K562 (cell line): ENCODE results near the gene IFNGR1. TPM values are rescaled to one million over a fixed set of nuclear protein-coding genes. Genes with fewer than 3 reads are reported as not detected.

Source experiments
- ATAC-seq: fragments of 200-7000 bp; cut with Tn5 transposase; 3 replicates; pipeline ENCODE4 v1.9.1; 2020; ENCODE audit warnings: moderate library complexity
- BruUV-seq: library from RNA; stranded (reverse); fragments of 400-500 nt; replicated peaks from 2 replicates; lab custom pipeline; 2021; lab: Mats Ljungman, UMichigan
- CTCF ChIA-PET: fragments of 300-600 bp; formaldehyde crosslinking; extraction: SDS; loops from one replicate; lab custom pipeline; 2021; ENCODE audit warnings: low intra/inter-chr PET ratio; lab: Yijun Ruan, JAX
- POLR2A ChIA-PET: fragments of 300-600, 350-650 bp; sonication (Branson Sonifier 250); formaldehyde crosslinking; extraction: SDS; loops from one replicate; lab custom pipeline; 2021; ENCODE audit warnings: antibody characterized with exemption, inconsistent platforms; lab: Yijun Ruan, JAX
- DNase-seq, 4 experiments: peaks; one replicate each; pipeline versions ENCODE4 v3.0.0 to v3.0.0-alpha.2; 2011 to 2018; ENCODE audit warnings: low spot score in 3 of 4, mixed read lengths in 3 of 4; ENCODE audit errors: extremely low read depth in 1 of 4
- FAIRE-seq: peaks from 2 replicates; lab custom pipeline; 2011; peaks lifted over from hg19 to GRCh38; lab: Jason Lieb, UNC
- H2AFZ ChIP-seq: 2 replicates; pipeline ENCODE4 v1.6.0; 2011; ENCODE audit warnings: low read depth, low read length, control low read depth, inconsistent platforms
- H3K27ac ChIP-seq: fragments of 200-600 bp; 3 replicates; pipeline ENCODE4 v1.8.0; 2011; ENCODE audit warnings: low read depth, mild to moderate bottlenecking, control low read depth, inconsistent platforms, low read length, moderate library complexity, mixed read lengths; ENCODE audit errors: extremely low read depth
- H3K27me3 ChIP-seq, 2 experiments: fragments of 300-600 bp in 1 of 2; 2 replicates in 1 of 2; 3 replicates in 1 of 2; pipeline versions ENCODE4 v1.6.0 to v1.8.0; 2011; ENCODE audit warnings: inconsistent platforms in 2 of 2, low read length in 2 of 2, mild to moderate bottlenecking in 1 of 2, mixed read lengths in 1 of 2, moderate library complexity in 1 of 2; ENCODE audit not compliant: control insufficient read depth in 2 of 2, insufficient read depth in 2 of 2
- H3K36me3 ChIP-seq: fragments of 300-600 bp; 3 replicates; pipeline ENCODE4 v1.8.0; 2011; ENCODE audit warnings: mild to moderate bottlenecking, low read length, inconsistent platforms; ENCODE audit not compliant: control insufficient read depth, insufficient read depth
- H3K4me1 ChIP-seq, 2 experiments: fragments of 200-600 bp in 1 of 2; replicated peaks in 1 of 2; 2 replicates in 1 of 2; 3 replicates in 1 of 2; pipeline versions ENCODE4 v1.5.1 to v1.8.0; 2011; ENCODE audit warnings: inconsistent platforms in 2 of 2, low read length in 2 of 2, mild to moderate bottlenecking in 1 of 2, mixed read lengths in 1 of 2, moderate library complexity in 1 of 2; ENCODE audit not compliant: control insufficient read depth in 2 of 2, insufficient read depth in 2 of 2
- H3K4me2 ChIP-seq: 2 replicates; pipeline ENCODE4 v1.6.1; 2011; ENCODE audit warnings: low read length, control low read depth, inconsistent platforms, mixed read lengths; ENCODE audit not compliant: insufficient read depth
- H3K4me3 ChIP-seq: fragments of 200-600 bp; sonication (generic), shearing (Covaris generic); 2 replicates; pipeline ENCODE4 v1.5.1; 2016; ENCODE audit warnings: control low read depth, inconsistent platforms
- H3K79me2 ChIP-seq: fragments of 200-600 bp; 3 replicates; pipeline ENCODE4 v1.8.0; 2011; ENCODE audit warnings: low read length, inconsistent platforms; ENCODE audit not compliant: control insufficient read depth, insufficient read depth
- H3K9ac ChIP-seq, 2 experiments: 2 replicates each; pipeline versions ENCODE4 v1.6.0 to v1.6.1; 2011; ENCODE audit warnings: low read depth in 2 of 2, low read length in 2 of 2, control low read depth in 1 of 2, inconsistent platforms in 1 of 2, mild to moderate bottlenecking in 1 of 2, mixed read lengths in 1 of 2; ENCODE audit not compliant: insufficient read depth in 1 of 2
- H3K9me1 ChIP-seq: one replicate; pipeline ENCODE4 v1.6.0; 2011; ENCODE audit warnings: inconsistent platforms, mild to moderate bottlenecking, low read length, moderate library complexity; ENCODE audit not compliant: control insufficient read depth, insufficient read depth
- H3K9me3 ChIP-seq: replicated peaks from 2 replicates; pipeline ENCODE4 v1.5.1; 2011; ENCODE audit warnings: low read depth, low read length, inconsistent platforms; ENCODE audit not compliant: control insufficient read depth, insufficient read depth
- H4K20me1 ChIP-seq: replicated peaks from 2 replicates; pipeline ENCODE4 v1.6.1; 2011; ENCODE audit warnings: low read length, inconsistent platforms, mixed read lengths; ENCODE audit not compliant: control insufficient read depth, insufficient read depth
- BCOR ChIP-seq: fragments of 450-650 bp; IDR thresholded peaks from 2 replicates; pipeline ENCODE4 v1.6.1; 2016
- C11orf30 ChIP-seq: fragments of 450-650 bp; IDR thresholded peaks from 2 replicates; pipeline ENCODE4 v1.6.1; 2016; ENCODE audit warnings: low read depth, mild to moderate bottlenecking
- FIP1L1 ChIP-seq: fragments of 200-400 bp; formaldehyde crosslinking; IDR thresholded peaks from 2 replicates; pipeline ENCODE4 v1.6.1; 2018; ENCODE audit warnings: mild to moderate bottlenecking, low read depth, low read length; ENCODE audit not compliant: poor library complexity, severe bottlenecking
- RERE ChIP-seq: sonication (generic); formaldehyde crosslinking; IDR thresholded peaks from 2 replicates; pipeline ENCODE4 v1.8.0; 2023; ENCODE audit warnings: missing genetic modification reagents, mild to moderate bottlenecking, borderline replicate concordance
- RNF2 ChIP-seq: sonication (generic); IDR thresholded peaks from 2 replicates; pipeline ENCODE4 v1.6.1; 2016
- SMAD4 ChIP-seq: fragments of 250-450 bp; sonication (Bioruptor Pico); conservative IDR thresholded peaks from 2 replicates; pipeline ENCODE4 v1.8.0; 2021; ENCODE audit warnings: inconsistent platforms, mild to moderate bottlenecking, moderate library complexity
- ZBTB2 ChIP-seq: fragments of 450-650 bp; IDR thresholded peaks from 2 replicates; pipeline ENCODE4 v1.6.1; 2016; ENCODE audit warnings: antibody characterized with exemption
- ZC3H11A ChIP-seq: IDR thresholded peaks from 2 replicates; pipeline ENCODE4 v1.6.1; 2012; ENCODE audit warnings: low read depth, low read length, improper control_type of control experiment
- ZFX ChIP-seq: sonication (generic); formaldehyde crosslinking; IDR thresholded peaks from 2 replicates; pipeline ENCODE4 v1.8.0; 2022; ENCODE audit warnings: mild to moderate bottlenecking, missing genetic modification reagents, moderate library complexity
- ZNF133 ChIP-seq: fragments of 250-450 bp; sonication (Bioruptor Pico); IDR thresholded peaks from 2 replicates; pipeline ENCODE4 v1.4.0; 2020; ENCODE audit warnings: mild to moderate bottlenecking
- ZNF165 ChIP-seq: fragments of 250-450 bp; sonication (Bioruptor Pico); IDR thresholded peaks from 2 replicates; pipeline ENCODE4 v1.4.0; 2020; ENCODE audit warnings: borderline replicate concordance
- WGBS: fragments of 100-300 bp; shearing (Covaris generic); methylation state at CpG from one replicate; pipeline ENCODE4 v1.1.6; 2016; ENCODE audit warnings: low coverage, mixed read lengths; ENCODE audit not compliant: insufficient coverage; ENCODE audit errors: missing lambda C conversion rate; 5-methylcytosine and 5-hydroxymethylcytosine counted together
- in situ Hi-C: fragments of 300-500 bp; cut with MboI; formaldehyde crosslinking; loops from 4 replicates; pipeline ENCODE4 v1.15.0; 2018; ENCODE audit warnings: inconsistent platforms, mixed read lengths
- intact Hi-C: fragments of 100-400 bp; cut with micrococcal nuclease; formaldehyde crosslinking; loops from 2 replicates; pipeline ENCODE4 v1.14.2; 2022
- polyA plus RNA-seq, 8 experiments: library from polyadenylated mRNA; depleted of rRNA in 4 of 8; stranded (reverse) in 5 of 8; unstranded in 3 of 8; fragments of >200 nt; fragmentation: Nextera tagmentation in 2 of 8; fragmentation: Illumina TruSeq in 1 of 8; extraction: Ambion mirVana in 2 of 8; extraction: Trizol in 1 of 8; gene quantifications; 2 replicates each; pipeline versions ENCODE4 v1.2.1 to v1.2.3, GENCODE V29; 2011 to 2014; ENCODE audit warnings: inconsistent platforms in 1 of 8, missing spikeins in 1 of 8
- total RNA-seq, 7 experiments: library from RNA; depleted of rRNA in 6 of 7; stranded (reverse); fragments of >200 nt in 6 of 7; fragmentation: Illumina TruSeq in 2 of 7; extraction: Trizol in 2 of 7; gene quantifications; 2 replicates each; pipeline versions ENCODE4 v1.2.1 to v1.2.3, GENCODE V29; 2011 to 2021; ENCODE audit warnings: low replicate concordance in 1 of 7
- TF ChIP-seq, protein P1 (sequence below): fragments of 250-450 bp; sonication (Bioruptor Pico); IDR thresholded peaks from 2 replicates; pipeline ENCODE4 v1.8.0; 2022; ENCODE audit warnings: inconsistent platforms

IFNGR1 gene
- total and polyA plus RNA-seq, 9 of the 15 experiments (the other 6 are each of a cell fraction or from before 2014, with no cell fraction given), result 14.7 to 47.0 (median 26.7) TPM

- ChIA-PET CTCF (no interaction called here), POLR2A (no interaction called here)
- H3K9me3 ChIP-seq, result no peaks in the 10 kb centered on the region; the same call in 1 of the 2 replicates
- no peaks in the 10 kb centered on the region for H3K79me2 ChIP-seq
- H4K20me1 ChIP-seq, result no peaks in the 10 kb centered on the region
- no peak overlapping the region for H3K4me3 ChIP-seq
- ATAC-seq (no peak), FAIRE-seq (no peak), DNase-seq (no peak)
- BruUV-seq, result no TSS peak
- no peak overlapping the region for H3K27ac ChIP-seq
- H3K9me1 ChIP-seq, result no peaks in the 10 kb centered on the region
- H2AFZ ChIP-seq, result no peak overlapping the region
- no peak overlapping the region for H3K4me2 ChIP-seq
- no peaks in the 10 kb centered on the region for H3K36me3 ChIP-seq
- H3K27me3 ChIP-seq, result no peaks in the 10 kb centered on the region
- peaks cover 4 to 44% of the 10 kb centered on the region in 2 experiments; a peak in 4 of 5 replicates for H3K4me1 ChIP-seq
- WGBS, result 38% methylated on average over 4 of the region's 4 CpGs
- intact Hi-C loops, result loop anchor here (5.0 kb wide), 1 partner anchor 104 kb away; no protein-coding TSS in a partner anchor
- in situ Hi-C loops, result loop anchor here (5.0 kb wide), 1 partner anchor 76 kb away; no protein-coding TSS in a partner anchor
- H3K9ac ChIP-seq, result no peak overlapping the region
- TF ChIP-seq ZC3H11A (no peak), FIP1L1 (no peak), RNF2 (no peak), ZNF133 (no peak), C11orf30 (no peak), ZBTB2 (no peak), ZFX (no peak), RERE (CRISPR knock-in tag) (no peak), SMAD4 (CRISPR knock-in tag) (no peak), ZNF165 (no peak), BCOR (no peak)
- TF ChIP-seq, protein P1, sequence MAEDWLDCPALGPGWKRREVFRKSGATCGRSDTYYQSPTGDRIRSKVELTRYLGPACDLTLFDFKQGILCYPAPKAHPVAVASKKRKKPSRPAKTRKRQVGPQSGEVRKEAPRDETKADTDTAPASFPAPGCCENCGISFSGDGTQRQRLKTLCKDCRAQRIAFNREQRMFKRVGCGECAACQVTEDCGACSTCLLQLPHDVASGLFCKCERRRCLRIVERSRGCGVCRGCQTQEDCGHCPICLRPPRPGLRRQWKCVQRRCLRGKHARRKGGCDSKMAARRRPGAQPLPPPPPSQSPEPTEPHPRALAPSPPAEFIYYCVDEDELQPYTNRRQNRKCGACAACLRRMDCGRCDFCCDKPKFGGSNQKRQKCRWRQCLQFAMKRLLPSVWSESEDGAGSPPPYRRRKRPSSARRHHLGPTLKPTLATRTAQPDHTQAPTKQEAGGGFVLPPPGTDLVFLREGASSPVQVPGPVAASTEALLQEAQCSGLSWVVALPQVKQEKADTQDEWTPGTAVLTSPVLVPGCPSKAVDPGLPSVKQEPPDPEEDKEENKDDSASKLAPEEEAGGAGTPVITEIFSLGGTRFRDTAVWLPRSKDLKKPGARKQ (CRISPR knock-in tag), result no peak
These were observed 51.3 kb downstream of the IFNGR1 start for GRCh38 chr6:137167702-137168377.
